Measurements from ENCODE around the gene LGALS8.

The LGALS8 gene

DNA sequence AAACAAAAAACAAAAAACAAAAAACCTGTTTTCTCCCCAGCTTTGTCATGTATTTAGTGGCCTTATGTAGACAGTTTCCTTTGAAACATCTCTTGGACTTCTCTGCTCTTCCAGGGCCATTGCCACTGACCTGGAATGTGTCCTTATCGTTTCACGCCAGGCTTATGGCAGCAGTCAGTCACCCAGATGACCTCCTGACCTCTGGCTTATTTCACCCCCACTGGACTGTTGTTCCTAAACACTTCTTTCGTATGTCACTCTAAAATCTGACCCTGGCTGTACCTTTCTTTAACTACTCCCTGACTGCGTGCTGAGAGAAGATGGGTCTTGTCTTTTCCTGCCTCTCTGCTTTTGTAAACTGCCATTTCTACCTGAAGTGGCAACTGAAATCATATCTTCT is 9.1 kb downstream of the LGALS8 start:
- ChIA-PET CTCF (interaction anchor here (1.8 kb wide), 1 partner anchor 428 kb away, joined by 9 read pairs; no protein-coding TSS in a partner anchor), POLR2A (no interaction called here)
- H3K4me3 ChIP-seq (ENCODE audit: low read depth, low read length), result no peak overlapping the region
- TF ChIP-seq, protein P1, sequence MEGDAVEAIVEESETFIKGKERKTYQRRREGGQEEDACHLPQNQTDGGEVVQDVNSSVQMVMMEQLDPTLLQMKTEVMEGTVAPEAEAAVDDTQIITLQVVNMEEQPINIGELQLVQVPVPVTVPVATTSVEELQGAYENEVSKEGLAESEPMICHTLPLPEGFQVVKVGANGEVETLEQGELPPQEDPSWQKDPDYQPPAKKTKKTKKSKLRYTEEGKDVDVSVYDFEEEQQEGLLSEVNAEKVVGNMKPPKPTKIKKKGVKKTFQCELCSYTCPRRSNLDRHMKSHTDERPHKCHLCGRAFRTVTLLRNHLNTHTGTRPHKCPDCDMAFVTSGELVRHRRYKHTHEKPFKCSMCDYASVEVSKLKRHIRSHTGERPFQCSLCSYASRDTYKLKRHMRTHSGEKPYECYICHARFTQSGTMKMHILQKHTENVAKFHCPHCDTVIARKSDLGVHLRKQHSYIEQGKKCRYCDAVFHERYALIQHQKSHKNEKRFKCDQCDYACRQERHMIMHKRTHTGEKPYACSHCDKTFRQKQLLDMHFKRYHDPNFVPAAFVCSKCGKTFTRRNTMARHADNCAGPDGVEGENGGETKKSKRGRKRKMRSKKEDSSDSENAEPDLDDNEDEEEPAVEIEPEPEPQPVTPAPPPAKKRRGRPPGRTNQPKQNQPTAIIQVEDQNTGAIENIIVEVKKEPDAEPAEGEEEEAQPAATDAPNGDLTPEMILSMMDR (IDR thresholded peaks at IDR 0.05; ENCODE audit: insufficient read depth, low read length, missing control alignments), result no peak
- DNase-seq (ENCODE audit: low read depth, low spot score), result no peak

DNA sequence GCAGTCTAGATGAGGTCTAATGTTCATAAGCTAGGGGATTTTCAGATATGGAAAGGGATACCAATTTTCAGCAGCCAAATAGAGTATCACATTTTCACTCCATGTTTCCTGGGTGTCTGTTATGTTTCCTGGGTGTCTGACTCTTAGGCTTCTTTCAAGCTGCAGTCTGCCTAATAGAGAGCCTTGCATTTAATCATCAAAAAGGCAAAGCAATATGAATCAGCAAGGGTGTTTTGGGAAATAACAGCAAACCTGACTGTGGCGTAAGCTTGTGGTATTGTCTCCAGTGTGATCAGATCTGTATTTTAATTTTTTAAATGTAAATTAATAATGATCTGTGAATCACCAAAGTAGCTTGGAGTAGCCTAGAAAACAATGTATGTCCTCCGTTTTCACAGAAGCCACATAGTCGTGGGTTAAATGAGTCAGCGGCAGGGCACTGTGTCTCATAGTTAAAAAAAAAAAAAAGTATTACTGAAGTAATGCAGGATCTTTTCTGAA is 10.4 kb downstream of the LGALS8 start:
- DNase-seq (ENCODE audit: low read depth, low spot score), result no peak
- no peak overlapping the region for H3K4me3 ChIP-seq (ENCODE audit: low read depth, low read length)
- ChIA-PET POLR2A (interaction anchor here (0.7 to 1.5 kb wide), 2 partner anchors 10 to 379 kb away, joined by 4 to 6 read pairs; partner anchors contain the start of gene LGALS8), CTCF (interaction anchor here (0.9 to 2.8 kb wide), 5 partner anchors 9 to 432 kb away, joined by 3 to 16 read pairs (median 3); no protein-coding TSS in a partner anchor)
- TF ChIP-seq, protein P1 (IDR thresholded peaks at IDR 0.05; ENCODE audit: insufficient read depth, low read length, missing control alignments), result no peak

DNA sequence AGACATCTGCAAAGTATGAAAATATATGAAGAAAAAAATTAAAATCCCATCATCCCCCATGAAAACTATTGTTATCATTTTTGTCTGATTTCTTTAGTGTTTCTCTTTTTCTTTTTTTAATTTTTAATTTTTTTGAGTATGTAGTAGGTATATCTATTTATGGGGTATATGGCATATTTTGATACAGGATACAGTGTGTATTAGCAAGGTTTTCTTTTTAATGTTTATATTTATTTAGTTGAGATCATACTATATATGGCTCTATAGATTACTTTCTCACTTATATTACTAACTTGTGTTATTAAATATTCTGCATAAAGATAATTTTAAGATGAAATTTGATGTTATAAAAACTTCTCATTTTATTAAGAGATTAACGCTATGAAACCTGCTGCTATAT is 11.4 kb downstream of the LGALS8 start:
- TF ChIP-seq, protein P1 (IDR thresholded peaks at IDR 0.05; ENCODE audit: insufficient read depth, low read length, missing control alignments), result no peak
- no peak overlapping the region for H3K4me3 ChIP-seq (ENCODE audit: low read depth, low read length)
- no peak for DNase-seq (ENCODE audit: low read depth, low spot score)
- CTCF ChIA-PET, result interaction anchor here (1.7 to 2.8 kb wide), 2 partner anchors 10 to 430 kb away, joined by 4 to 16 read pairs; no protein-coding TSS in a partner anchor
- POLR2A ChIA-PET, result no interaction called here

DNA sequence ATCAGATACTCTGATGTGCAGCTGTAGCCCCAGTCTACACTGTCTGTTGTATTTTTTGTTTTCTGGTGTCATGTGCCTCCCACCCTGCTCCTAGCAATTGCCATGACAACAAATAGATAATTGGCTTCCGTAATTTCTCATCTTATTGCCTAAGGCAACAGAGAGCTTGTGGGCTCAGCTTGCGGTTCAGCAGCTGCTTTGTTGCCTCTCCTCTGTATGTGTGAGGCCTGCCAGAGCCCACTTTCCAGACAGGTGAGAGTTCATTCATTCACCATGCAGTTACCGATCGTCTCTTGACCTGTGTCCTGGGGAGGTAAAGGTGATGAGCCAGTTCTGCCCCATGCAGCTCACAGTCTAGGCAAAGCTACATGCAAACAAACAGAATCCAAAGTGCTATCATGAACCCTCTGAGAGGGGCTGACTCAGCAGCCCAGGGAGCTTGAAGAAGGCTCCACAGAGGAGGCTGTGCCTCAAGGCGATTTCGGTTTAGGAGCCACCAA is 11.9 kb downstream of the LGALS8 start:
- no peak overlapping the region for H3K4me3 ChIP-seq (ENCODE audit: low read depth, low read length)
- ChIA-PET CTCF (interaction anchor here (2.8 kb wide), 1 partner anchor 431 kb away, joined by 16 read pairs; no protein-coding TSS in a partner anchor), POLR2A (no interaction called here)
- TF ChIP-seq, protein P1 (IDR thresholded peaks at IDR 0.05; ENCODE audit: insufficient read depth, low read length, missing control alignments), result no peak
- no peak for DNase-seq (ENCODE audit: low read depth, low spot score)

DNA sequence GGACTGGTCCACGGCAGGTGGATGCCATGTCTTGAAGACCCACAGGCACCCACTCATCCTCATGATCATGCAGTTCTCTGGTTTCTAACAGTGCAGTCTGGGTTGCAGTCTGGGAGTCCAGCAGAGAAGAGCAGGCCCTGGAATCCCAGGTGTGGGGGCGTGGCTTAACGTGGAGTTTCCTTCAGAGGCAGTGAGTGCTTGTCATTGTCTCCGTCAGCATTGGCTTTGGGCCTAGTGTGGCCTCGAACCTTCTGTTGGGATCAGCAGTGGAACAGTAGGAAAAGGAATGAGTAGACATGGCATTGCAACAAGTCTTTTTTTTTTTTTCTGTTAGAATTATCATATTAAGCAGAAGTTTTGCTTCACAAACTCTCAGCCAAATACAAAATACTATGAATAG is 12.8 kb downstream of the LGALS8 start:
- ChIA-PET POLR2A (no interaction called here), CTCF (no interaction called here)

DNA sequence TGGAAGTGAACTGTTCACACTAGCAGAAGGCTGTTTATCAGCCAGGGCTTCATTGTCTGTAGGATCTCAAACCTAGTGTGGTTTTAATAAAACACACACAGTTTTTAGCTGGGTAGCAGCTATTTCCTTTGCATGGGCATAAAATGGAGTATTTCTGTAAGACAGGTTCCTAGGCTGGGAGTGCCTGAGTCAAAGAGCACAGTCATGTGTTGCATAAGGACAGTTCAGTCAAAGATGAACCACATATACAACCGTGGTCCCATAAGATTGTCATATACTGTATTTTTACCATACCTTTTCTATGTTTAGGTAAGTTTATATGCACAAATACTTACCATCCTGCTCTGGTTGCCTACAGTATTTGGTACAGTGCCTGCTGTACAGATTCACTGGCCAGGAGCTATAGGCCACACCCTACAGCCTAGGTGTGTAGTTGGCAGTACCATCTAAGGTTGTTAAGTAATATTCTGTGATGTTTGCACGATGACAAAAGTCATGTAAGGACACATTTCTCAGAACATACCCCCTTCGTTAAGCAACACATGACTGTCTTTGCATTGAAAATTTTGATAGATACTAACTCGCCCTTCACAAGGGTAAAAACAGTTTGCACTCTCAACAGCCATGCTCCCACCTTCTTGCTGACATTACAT is 17.2 kb downstream of the LGALS8 start:
- no peak overlapping the region for H3K4me3 ChIP-seq (ENCODE audit: low read depth, low read length)
- CTCF ChIA-PET, result interaction anchor here (1.0 to 1.1 kb wide), 2 partner anchors 10 to 437 kb away, joined by 3 read pairs; no protein-coding TSS in a partner anchor
- TF ChIP-seq, protein P1 (IDR thresholded peaks at IDR 0.05; ENCODE audit: insufficient read depth, low read length, missing control alignments), result no peak
- DNase-seq (ENCODE audit: low read depth, low spot score), result no peak
- POLR2A ChIA-PET, result no interaction called here

More for the DNA sequence above, 12.8 kb downstream of the LGALS8 start:
- TF ChIP-seq, protein P1 (IDR thresholded peaks at IDR 0.05; ENCODE audit: insufficient read depth, low read length, missing control alignments), result no peak
- no peak overlapping the region for H3K4me3 ChIP-seq (ENCODE audit: low read depth, low read length)
- DNase-seq (ENCODE audit: low read depth, low spot score), result no peak
